BLaER1 treated with 17β-estradiol and CSF1 and Interleukin-3, amounts not matched to agents 10 nM and 100 nM (cell line): ENCODE data around the gene NR1H3.

Experiments
- H3K27ac ChIP-seq, 11 experiments: shearing (Covaris generic); formaldehyde crosslinking; 2 replicates each; pipeline ENCODE4 v1.8.1; 2022
- H3K27me3 ChIP-seq, 11 experiments: shearing (Covaris generic); formaldehyde crosslinking; 2 replicates each; pipeline ENCODE4 v1.8.1; 2022
- H3K36me3 ChIP-seq, 11 experiments: shearing (Covaris generic); formaldehyde crosslinking; 2 replicates each; pipeline ENCODE4 v1.8.1; 2022
- H3K4me1 ChIP-seq, 10 experiments: shearing (Covaris generic); formaldehyde crosslinking; 2 replicates each; pipeline ENCODE4 v1.8.1; 2022
- H3K4me2 ChIP-seq, 11 experiments: shearing (Covaris generic); formaldehyde crosslinking; 2 replicates each; pipeline ENCODE4 v1.8.1; 2022
- H3K4me3 ChIP-seq, 10 experiments: shearing (Covaris generic); formaldehyde crosslinking; 2 replicates each; pipeline ENCODE4 v1.8.1; 2022
- H3K9ac ChIP-seq, 11 experiments: shearing (Covaris generic); formaldehyde crosslinking; 2 replicates each; pipeline ENCODE4 v1.8.1; 2022
- H3K9me3 ChIP-seq, 11 experiments: shearing (Covaris generic); formaldehyde crosslinking; replicated peaks in 1 of 11; 2 replicates each; pipeline ENCODE4 v1.8.1; 2022
- H4K20me1 ChIP-seq, 11 experiments: shearing (Covaris generic); formaldehyde crosslinking; 2 replicates each; pipeline ENCODE4 v1.8.1; 2022
- Cebpa-rat ChIP-seq, 11 experiments: shearing (Covaris generic); IDR thresholded peaks; 2 replicates each; pipeline ENCODE4 v1.8.1; 2022

The NR1H3 gene

DNA sequence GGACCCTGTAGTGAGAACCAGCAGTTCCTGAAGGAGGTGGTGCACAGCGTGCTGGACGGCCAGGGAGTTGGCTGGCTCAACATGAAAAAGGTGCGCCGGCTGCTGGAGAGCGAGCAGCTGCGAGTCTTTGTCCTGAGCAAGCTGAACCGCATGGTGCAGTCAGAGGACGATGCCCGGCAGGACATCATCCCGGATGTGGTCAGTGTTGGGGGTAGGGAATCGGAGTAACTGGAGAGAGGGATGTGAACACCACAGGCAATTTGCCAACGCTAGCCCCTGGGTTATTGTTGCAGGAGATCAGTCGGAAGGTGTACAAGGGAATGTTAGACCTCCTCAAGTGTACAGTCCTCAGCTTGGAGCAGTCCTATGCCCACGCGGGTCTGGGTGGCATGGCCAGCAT, 32.1 kb downstream of the NR1H3 start:
- Histone ChIP-seq H3K27me3 (no peaks in the 10 kb centered on the region), H3K27ac (no peak overlapping the region), H3K9ac (no peak overlapping the region), H3K4me2 (no peak overlapping the region), H3K9me3 (no peaks in the 10 kb centered on the region), H3K36me3 (peaks cover 0 to 100% (median 99%) of the 10 kb centered on the region in 11 experiments; a peak in 21 of 22 replicates), H4K20me1 (peaks cover 0 to 87% (median 12%) of the 10 kb centered on the region in 11 experiments; a peak in 12 of 22 replicates), H3K4me3 (no peak overlapping the region), H3K4me1 (no peaks in the 10 kb centered on the region)
- TF ChIP-seq Cebpa-rat (IDR thresholded peaks at IDR 0.05) = no peak

GRCh38 chr11:47295385-47295784, 37.6 kb downstream of the NR1H3 start:
- Histone ChIP-seq H3K9ac (no peak overlapping the region), H3K27ac (no peak overlapping the region), H4K20me1 (peaks cover 0 to 64% (median 0%) of the 10 kb centered on the region in 11 experiments; a peak in 10 of 22 replicates), H3K4me2 (no peak overlapping the region), H3K4me1 (no peaks in the 10 kb centered on the region), H3K36me3 (peaks cover 0 to 100% (median 99%) of the 10 kb centered on the region in 11 experiments; a peak in 21 of 22 replicates), H3K9me3 (peaks cover 0 to 35% (median 24%) of the 10 kb centered on the region in 11 experiments; a peak in 20 of 22 replicates), H3K27me3 (no peaks in the 10 kb centered on the region), H3K4me3 (no peak overlapping the region)
- TF ChIP-seq Cebpa-rat (IDR thresholded peaks at IDR 0.05) = no peak

DNA sequence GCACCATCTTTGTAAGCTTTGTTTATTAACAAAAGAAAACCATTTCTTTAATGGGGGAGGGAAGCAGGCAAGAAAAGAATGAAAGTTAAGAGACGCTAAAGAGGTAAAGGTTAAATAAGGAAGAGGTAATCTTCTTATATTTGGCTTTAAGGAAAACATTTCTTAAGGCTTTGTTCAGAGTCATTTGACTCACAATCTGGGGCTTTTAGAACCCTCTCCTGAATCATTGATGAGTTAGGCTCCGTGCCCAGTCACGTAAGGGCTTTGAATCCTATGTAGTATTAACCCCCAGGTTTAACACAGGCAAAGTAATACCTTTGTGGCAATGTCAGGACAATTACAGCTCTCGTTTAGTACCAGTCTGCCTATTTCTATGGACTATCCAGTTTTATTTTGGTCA, 38.2 kb downstream of the NR1H3 start:
- Histone ChIP-seq H3K4me2 (no peak overlapping the region), H3K27ac (no peak overlapping the region), H3K4me1 (no peaks in the 10 kb centered on the region), H3K36me3 (peaks cover 0 to 100% (median 99%) of the 10 kb centered on the region in 11 experiments; a peak in 21 of 22 replicates), H3K4me3 (no peak overlapping the region), H3K9me3 (peaks cover 4 to 39% (median 30%) of the 10 kb centered on the region in 11 experiments; a peak in 21 of 22 replicates), H3K27me3 (no peaks in the 10 kb centered on the region), H3K9ac (no peak overlapping the region), H4K20me1 (peaks cover 0 to 58% (median 0%) of the 10 kb centered on the region in 11 experiments; a peak in 10 of 22 replicates)
- no peak for TF ChIP-seq Cebpa-rat (IDR thresholded peaks at IDR 0.05)

GRCh38 chr11:47299078-47299477, 41.3 kb downstream of the NR1H3 start:
- no peak overlapping the region for H3K4me3 ChIP-seq
- no peak overlapping the region for H3K4me2 ChIP-seq
- peaks cover 0 to 100% (median 99%) of the 10 kb centered on the region in 11 experiments; a peak in 21 of 22 replicates for H3K36me3 ChIP-seq
- peaks cover 27 to 65% (median 56%) of the 10 kb centered on the region in 11 experiments for H3K9me3 ChIP-seq
- no peaks in the 10 kb centered on the region for H3K27me3 ChIP-seq
- H4K20me1 ChIP-seq = peaks cover 0 to 40% (median 0%) of the 10 kb centered on the region in 11 experiments; a peak in 5 of 22 replicates
- H3K27ac ChIP-seq = no peak overlapping the region
- no peaks in the 10 kb centered on the region for H3K4me1 ChIP-seq
- no peak for TF ChIP-seq Cebpa-rat (IDR thresholded peaks at IDR 0.05)
- H3K9ac ChIP-seq = no peak overlapping the region

DNA sequence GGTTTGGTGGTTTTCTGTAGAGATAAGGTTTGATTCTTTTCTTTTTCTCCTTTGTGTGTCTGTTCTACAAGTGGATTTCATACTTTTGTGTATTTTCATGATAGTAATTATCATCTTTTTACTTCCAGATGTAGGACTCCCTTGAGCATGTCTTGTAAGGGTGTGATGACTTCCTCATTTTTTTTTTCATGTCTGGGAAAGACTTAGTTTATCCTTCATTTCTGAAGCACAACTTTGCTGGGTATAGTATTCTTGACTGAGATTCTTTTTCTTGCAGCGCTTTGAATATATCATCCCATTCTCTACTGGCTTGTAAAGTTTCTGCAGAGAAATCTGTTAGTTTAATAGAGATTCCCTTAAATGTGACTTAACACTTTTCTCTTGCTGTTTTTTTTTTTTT, 45.1 kb downstream of the NR1H3 start:
- Histone ChIP-seq H3K9ac (no peak overlapping the region), H3K36me3 (peaks cover 0 to 100% (median 100%) of the 10 kb centered on the region in 11 experiments; a peak in 21 of 22 replicates), H3K4me2 (no peak overlapping the region)

DNA sequence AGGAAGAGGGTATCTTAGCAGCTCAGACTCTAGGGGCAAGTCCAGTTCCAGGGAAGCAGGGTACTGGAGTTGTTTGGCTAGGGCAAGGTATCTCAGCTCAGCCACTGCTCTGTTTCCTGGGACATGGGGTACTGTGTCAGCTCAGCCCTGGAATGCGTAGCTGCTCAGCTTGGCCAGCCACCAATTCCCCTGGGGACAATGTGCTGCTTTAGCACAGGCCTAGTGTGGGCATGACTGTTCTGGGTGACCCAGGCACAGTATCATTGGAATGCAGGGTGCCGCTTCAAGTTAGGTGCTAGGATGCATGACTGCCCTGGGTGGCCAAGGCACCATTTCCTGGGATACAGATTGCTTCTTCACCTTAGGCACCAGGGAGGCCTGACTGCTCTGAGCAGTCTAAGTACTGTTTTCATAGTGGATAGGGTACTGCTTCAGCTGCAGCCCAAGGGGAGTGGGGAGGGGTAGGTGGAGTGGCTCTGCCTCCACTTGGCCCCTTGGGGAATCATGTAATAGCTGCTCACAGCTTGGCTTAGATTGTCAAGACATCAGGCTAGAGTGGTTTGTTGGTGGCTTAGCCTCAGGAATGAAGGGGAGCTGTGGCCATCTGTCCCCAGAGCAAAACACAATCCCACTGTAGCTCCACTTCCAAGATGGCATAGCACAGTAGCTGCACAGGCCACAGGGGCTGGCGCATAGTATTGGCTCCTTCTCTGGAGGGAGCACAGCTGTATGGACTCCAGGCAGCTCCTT, 48.1 kb downstream of the NR1H3 start:
- Histone ChIP-seq H3K9ac (peak overlapping the region in 6 of 11 experiments; percentile 5 to 52 (median 26); a peak in 7 of 22 replicates), H4K20me1 (peaks cover 12 to 59% (median 26%) of the 10 kb centered on the region in 11 experiments; a peak in 18 of 22 replicates)

More for the DNA sequence above, 45.1 kb downstream of the NR1H3 start:
- no peaks in the 10 kb centered on the region for H3K27me3 ChIP-seq
- H4K20me1 ChIP-seq = peaks cover 12 to 58% (median 26%) of the 10 kb centered on the region in 11 experiments; a peak in 18 of 22 replicates
- H3K4me3 ChIP-seq = 0 out of 20 replicates have a peak overlapping the region, but pooled peaks of 1 of the 10 experiments have one; percentile 2
- H3K4me1 ChIP-seq = peaks cover 0 to 19% (median 16%) of the 10 kb centered on the region in 10 experiments; a peak in 17 of 20 replicates
- H3K9me3 ChIP-seq = peaks cover 27 to 59% (median 55%) of the 10 kb centered on the region in 11 experiments
- no peak for TF ChIP-seq Cebpa-rat (IDR thresholded peaks at IDR 0.05)
- H3K27ac ChIP-seq = no peak overlapping the region

DNA sequence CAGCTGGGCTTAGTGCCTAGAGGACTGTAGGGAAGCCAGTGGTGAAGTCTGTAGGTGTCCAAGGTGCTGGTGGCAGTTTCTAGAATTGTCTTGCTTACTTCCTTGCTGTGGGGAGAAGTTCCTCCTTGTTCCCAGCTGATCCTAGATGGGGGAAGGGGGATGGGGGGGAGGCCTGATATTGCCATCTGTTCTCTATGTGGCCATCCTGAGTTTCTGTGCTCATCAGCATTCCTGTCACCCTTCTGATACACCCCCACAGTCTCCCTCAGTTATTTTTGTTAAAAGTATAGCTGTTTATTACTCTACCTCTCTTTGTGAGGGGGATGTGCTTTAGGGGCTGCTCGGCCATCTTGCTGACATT, 48.7 kb downstream of the NR1H3 start:
- peak overlapping the region in 1 of 11 experiments; percentile 34; a peak in 2 of 22 replicates for H3K27ac ChIP-seq
- peaks cover 0 to 100% (median 100%) of the 10 kb centered on the region in 11 experiments; a peak in 21 of 22 replicates for H3K36me3 ChIP-seq
- TF ChIP-seq Cebpa-rat (IDR thresholded peaks at IDR 0.05) = no peak
- H4K20me1 ChIP-seq = peaks cover 12 to 60% (median 27%) of the 10 kb centered on the region in 11 experiments; a peak in 18 of 22 replicates
- H3K9ac ChIP-seq = peak overlapping the region in 1 of 11 experiments; percentile 22; a peak in 1 of 22 replicates
- no peaks in the 10 kb centered on the region for H3K27me3 ChIP-seq
- peaks cover 0 to 19% (median 16%) of the 10 kb centered on the region in 10 experiments; a peak in 17 of 20 replicates for H3K4me1 ChIP-seq
- peaks cover 17 to 24% (median 22%) of the 10 kb centered on the region in 11 experiments for H3K9me3 ChIP-seq
- H3K4me2 ChIP-seq = peak overlapping the region in 3 of 11 experiments; percentile 25 to 57 (median 56); a peak in 2 of 22 replicates
- H3K4me3 ChIP-seq = no peak overlapping the region

More for the DNA sequence above, 48.1 kb downstream of the NR1H3 start:
- Histone ChIP-seq H3K4me1 (peaks cover 0 to 19% (median 16%) of the 10 kb centered on the region in 10 experiments; a peak in 17 of 20 replicates), H3K9me3 (peaks cover 23 to 30% (median 27%) of the 10 kb centered on the region in 11 experiments), H3K27ac (peak overlapping the region in 3 of 11 experiments; percentile 5 to 34 (median 28); a peak in 3 of 22 replicates), H3K36me3 (peaks cover 0 to 100% (median 100%) of the 10 kb centered on the region in 11 experiments; a peak in 21 of 22 replicates), H3K27me3 (no peaks in the 10 kb centered on the region), H3K4me2 (peak overlapping the region in 7 of 11 experiments; percentile 19 to 61 (median 43); a peak in 13 of 22 replicates), H3K4me3 (no peak overlapping the region)
- no peak for TF ChIP-seq Cebpa-rat (IDR thresholded peaks at IDR 0.05)

DNA sequence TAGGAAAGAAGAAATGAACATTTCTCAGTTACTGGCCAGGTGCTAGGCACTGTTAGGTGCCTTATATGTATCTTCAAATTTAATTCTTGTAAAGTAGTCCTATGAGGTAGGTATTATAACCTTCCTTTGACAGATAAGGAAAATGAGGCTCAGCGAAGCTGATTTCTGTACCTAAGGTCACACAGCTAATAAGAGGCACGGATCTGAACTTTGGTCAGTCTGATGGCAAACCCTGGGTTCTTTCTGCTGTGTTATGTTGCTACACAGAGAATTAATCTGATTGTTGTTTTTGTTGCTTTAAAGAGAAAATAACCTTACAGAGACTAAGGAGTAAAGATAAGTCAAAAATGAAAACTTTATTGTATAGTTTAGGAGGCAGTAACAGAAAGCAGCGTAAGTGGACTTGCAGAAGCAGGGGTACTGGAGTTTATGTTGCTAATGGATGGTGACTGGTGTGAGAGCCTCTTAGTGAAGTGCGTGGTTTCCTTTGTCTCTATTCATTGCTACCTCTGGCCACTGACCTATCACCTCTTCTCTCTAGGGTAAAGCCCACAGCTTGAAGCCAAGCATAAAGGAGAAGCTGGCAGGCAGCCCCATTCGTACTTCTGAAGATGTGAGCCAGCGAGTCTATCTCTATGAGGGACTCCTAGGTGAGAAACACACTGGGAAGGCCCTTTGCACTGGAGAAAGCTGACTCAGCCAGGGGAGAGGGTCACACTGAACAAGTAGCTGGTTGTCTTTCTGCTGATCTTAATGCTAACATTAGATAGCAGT, 50.4 kb downstream of the NR1H3 start:
- no peak overlapping the region for H3K4me2 ChIP-seq
- no peak overlapping the region for H3K9ac ChIP-seq
- peaks cover 0 to 100% (median 100%) of the 10 kb centered on the region in 11 experiments; a peak in 21 of 22 replicates for H3K36me3 ChIP-seq
- no peaks in the 10 kb centered on the region for H3K27me3 ChIP-seq
- peaks cover 0 to 6% (median 4%) of the 10 kb centered on the region in 11 experiments; a peak in 17 of 22 replicates for H3K9me3 ChIP-seq
- H3K27ac ChIP-seq = no peak overlapping the region
- peaks cover 0 to 19% (median 16%) of the 10 kb centered on the region in 10 experiments; a peak in 17 of 20 replicates for H3K4me1 ChIP-seq
- H4K20me1 ChIP-seq = peaks cover 12 to 77% (median 31%) of the 10 kb centered on the region in 11 experiments; a peak in 18 of 22 replicates
- no peak overlapping the region for H3K4me3 ChIP-seq
- TF ChIP-seq Cebpa-rat (IDR thresholded peaks at IDR 0.05) = no peak
